Measurements from ENCODE around the gene CMBL.

Gene CMBL

DNA sequence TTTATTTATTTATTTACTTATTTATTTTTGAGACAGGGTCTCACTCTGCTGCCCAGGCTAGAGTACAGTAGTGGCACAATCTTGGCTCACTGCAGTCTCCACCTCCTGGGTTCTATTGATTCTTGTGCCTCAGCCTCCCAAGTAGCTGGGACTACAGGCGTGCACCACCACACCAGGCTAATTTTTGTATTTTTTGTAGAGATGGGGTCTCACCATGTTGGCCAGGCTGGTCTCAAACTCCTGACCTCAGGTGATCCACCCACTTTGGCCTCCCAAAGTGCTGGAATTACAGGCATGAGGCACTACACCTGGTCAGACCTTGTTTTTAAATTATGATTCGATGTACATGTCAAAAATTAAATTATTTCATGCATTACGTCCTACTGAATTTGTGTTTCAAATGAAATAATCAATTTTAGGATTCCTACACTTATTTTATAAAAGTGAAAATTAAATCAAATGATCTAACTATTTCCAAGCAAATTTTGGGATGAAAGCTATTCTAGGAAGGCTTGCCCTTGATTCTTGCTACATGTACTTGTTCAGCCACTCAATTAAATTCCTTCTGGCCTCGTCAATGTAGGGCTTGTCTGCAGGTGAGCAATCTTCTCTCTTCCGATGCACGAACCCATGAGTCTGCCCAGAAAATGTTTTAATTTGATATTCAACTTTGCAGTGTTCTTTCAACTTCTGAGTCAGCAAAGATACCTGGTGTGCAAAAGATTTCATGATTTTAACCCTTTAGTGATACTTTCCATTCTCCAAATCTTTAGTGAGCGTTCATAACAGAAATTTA is 27.6 kb downstream of the CMBL start:
- no peak overlapping the region for H3K4me3 ChIP-seq (replicated peaks; ENCODE audit: low read depth, low read length)
- no peak for DNase-seq (ENCODE audit: low read depth)
- TF ChIP-seq, protein P1, sequence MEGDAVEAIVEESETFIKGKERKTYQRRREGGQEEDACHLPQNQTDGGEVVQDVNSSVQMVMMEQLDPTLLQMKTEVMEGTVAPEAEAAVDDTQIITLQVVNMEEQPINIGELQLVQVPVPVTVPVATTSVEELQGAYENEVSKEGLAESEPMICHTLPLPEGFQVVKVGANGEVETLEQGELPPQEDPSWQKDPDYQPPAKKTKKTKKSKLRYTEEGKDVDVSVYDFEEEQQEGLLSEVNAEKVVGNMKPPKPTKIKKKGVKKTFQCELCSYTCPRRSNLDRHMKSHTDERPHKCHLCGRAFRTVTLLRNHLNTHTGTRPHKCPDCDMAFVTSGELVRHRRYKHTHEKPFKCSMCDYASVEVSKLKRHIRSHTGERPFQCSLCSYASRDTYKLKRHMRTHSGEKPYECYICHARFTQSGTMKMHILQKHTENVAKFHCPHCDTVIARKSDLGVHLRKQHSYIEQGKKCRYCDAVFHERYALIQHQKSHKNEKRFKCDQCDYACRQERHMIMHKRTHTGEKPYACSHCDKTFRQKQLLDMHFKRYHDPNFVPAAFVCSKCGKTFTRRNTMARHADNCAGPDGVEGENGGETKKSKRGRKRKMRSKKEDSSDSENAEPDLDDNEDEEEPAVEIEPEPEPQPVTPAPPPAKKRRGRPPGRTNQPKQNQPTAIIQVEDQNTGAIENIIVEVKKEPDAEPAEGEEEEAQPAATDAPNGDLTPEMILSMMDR (IDR thresholded peaks at IDR 0.05; ENCODE audit: low read length, missing control alignments): no peak

DNA sequence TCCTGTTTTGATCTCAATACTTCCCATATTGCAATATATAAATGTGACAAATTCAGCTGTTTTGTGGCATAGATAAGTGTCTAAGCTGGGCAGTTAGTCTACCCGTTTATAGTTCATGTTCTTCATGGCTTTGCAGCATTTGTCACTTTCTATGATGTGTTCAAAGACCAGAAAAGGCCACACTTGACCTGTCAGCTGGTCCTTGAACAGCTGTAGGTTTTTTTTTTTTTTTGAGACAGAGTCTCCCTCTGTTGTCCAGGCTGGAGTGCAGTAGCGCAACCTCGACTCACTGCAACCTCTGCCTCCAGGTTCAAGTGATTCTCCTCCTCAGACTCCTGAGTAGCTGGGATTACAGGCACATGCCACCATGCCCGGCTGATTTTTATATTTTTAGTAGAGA is 28.4 kb downstream of the CMBL start:
- TF ChIP-seq, protein P1 (IDR thresholded peaks at IDR 0.05; ENCODE audit: low read length, missing control alignments): no peak
- DNase-seq (ENCODE audit: low read depth): no peak
- H3K4me3 ChIP-seq (replicated peaks; ENCODE audit: low read depth, low read length): no peak overlapping the region

- TF ChIP-seq, protein P1 (IDR thresholded peaks at IDR 0.05; ENCODE audit: low read length, missing control alignments): no peak
- no peak overlapping the region for H3K4me3 ChIP-seq (replicated peaks; ENCODE audit: low read depth, low read length)
Measured at GRCh38 chr5:10278658-10279279, 28.9 kb downstream of the CMBL start.

DNA sequence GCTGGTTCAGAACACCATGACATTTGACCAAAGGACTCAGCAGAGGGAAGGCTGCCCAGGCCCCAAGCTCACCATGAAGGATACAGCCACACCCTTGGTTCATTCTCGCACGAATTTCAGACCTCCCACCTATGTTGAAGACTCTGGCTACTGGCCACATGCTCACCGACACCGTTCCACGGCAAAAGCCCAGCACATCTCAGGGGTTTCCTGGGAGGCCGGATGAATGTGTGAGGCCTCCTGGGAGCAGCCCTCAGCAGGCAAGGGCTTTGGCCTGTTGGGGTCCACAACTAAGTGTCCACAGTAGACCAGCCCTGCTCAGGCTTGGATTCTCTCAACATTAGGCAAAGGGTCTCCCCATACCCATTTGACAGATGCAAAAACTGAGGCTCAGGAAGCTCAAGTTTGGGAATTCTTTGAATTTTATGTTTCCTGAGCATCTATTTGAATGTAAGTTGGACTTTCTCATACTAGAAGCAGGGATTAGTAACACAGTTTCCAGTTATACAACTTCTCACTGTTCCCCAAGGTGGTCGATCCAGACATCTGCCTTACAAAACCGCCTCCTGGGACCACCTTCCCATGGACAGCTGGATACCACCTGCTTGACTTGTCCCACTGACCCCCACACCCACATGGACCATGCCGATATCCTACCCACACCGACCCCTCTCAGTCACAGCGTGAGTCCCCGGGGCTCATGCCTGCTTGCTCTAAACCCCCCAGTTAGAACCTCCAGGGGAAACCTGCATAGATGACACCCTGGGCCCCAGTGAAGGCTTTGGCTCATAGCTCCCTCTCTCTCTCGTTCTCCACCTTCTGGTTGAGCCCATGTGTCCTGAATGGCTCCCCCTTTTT is 29.7 kb downstream of the CMBL start:
- TF ChIP-seq, protein P1 (IDR thresholded peaks at IDR 0.05; ENCODE audit: low read length, missing control alignments): no peak
- DNase-seq (ENCODE audit: low read depth): no peak
- H3K4me3 ChIP-seq (replicated peaks; ENCODE audit: low read depth, low read length): no peak overlapping the region

More at GRCh38 chr5:10278658-10279279, 28.9 kb downstream of the CMBL start:
- no peak for DNase-seq (ENCODE audit: low read depth)

- H3K4me3 ChIP-seq (replicated peaks; ENCODE audit: low read depth, low read length): no peak overlapping the region
- TF ChIP-seq, protein P1 (IDR thresholded peaks at IDR 0.05; ENCODE audit: low read length, missing control alignments): no peak
- no peak for DNase-seq (ENCODE audit: low read depth)
Measured at GRCh38 chr5:10276691-10277090, 31.0 kb downstream of the CMBL start.

DNA sequence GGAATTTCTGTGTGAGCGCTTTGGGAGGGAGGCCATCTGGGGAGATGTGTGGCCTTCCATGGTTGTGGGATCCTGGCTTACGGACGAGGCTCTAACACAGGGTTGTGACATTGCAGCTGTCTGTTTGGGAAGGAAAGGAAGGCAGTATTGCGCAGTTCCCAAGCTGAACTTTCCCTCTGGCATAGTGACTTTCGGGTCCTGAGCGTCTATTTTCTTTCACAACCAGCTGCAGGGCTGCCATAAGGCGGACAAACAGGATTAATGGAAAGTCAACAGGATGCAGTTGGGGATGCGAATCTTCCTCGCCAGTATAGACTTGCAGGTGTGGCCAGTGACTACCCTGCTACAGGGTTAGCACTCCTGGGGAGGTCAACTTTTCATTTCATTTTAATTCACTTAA is 31.7 kb downstream of the CMBL start:
- TF ChIP-seq, protein P1 (IDR thresholded peaks at IDR 0.05; ENCODE audit: low read length, missing control alignments): no peak
- no peak overlapping the region for H3K4me3 ChIP-seq (replicated peaks; ENCODE audit: low read depth, low read length)
- DNase-seq (ENCODE audit: low read depth): no peak
